ENCODE results near the gene SLC1A5.

The SLC1A5 gene

DNA sequence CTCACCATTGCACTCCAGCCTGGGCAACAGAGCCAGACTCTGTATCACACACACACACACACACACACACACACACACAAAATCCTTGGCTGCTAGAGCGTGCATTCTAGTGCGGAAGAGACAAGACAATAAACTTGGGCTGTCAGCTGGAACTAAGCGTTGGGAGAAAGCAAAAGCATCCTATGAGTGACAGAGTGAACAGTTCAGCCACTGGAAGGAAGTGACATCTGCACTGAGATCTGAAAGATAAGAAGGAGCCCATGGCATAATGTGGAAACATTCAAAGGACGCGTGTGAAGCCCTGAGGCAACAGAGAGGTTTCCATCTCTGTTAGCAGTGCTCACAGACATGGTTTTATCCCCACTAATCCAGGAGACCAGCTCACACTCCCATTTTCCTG is 3.5 kb upstream of the SLC1A5 start:
- Histone ChIP-seq H3K36me3 (ENCODE audit: insufficient read depth, low read length) (no peaks in the 10 kb centered on the region), H3K27me3 (ENCODE audit: control insufficient read depth in 1 of 2, insufficient read depth in 2 of 2, low read length in 2 of 2) (no peaks in the 10 kb centered on the region), H3K9me3 (ENCODE audit: low read length) (no peaks in the 10 kb centered on the region), H3K27ac (ENCODE audit: low read depth, low read length) (no peak overlapping the region), H3K9ac (ENCODE audit: low read length) (no peak overlapping the region), H3K4me1 (ENCODE audit: insufficient read depth, low read length) (peaks cover 4% of the 10 kb centered on the region), H3K4me3 (ENCODE audit: low read depth in 1 of 2, low read length in 2 of 2) (no peak overlapping the region)

- Histone ChIP-seq H3K9ac (ENCODE audit: low read length) (no peak overlapping the region), H3K4me3 (ENCODE audit: low read depth in 1 of 2, low read length in 2 of 2) (no peak overlapping the region), H3K27ac (ENCODE audit: low read depth, low read length) (no peak overlapping the region), H3K27me3 (ENCODE audit: control insufficient read depth in 1 of 2, insufficient read depth in 2 of 2, low read length in 2 of 2) (no peaks in the 10 kb centered on the region), H3K9me3 (ENCODE audit: low read length) (no peaks in the 10 kb centered on the region), H3K4me1 (ENCODE audit: insufficient read depth, low read length) (peaks cover 22% of the 10 kb centered on the region), H3K36me3 (ENCODE audit: insufficient read depth, low read length) (no peaks in the 10 kb centered on the region)
Measured at GRCh38 chr19:46789371-46789770, 977 bp upstream of the SLC1A5 start.

- H3K9ac ChIP-seq (ENCODE audit: low read length) = no peak overlapping the region
- H3K27me3 ChIP-seq (ENCODE audit: control insufficient read depth in 1 of 2, insufficient read depth in 2 of 2, low read length in 2 of 2) = no peaks in the 10 kb centered on the region
- H3K4me3 ChIP-seq (ENCODE audit: low read depth in 1 of 2, low read length in 2 of 2) = no peak overlapping the region
- H3K9me3 ChIP-seq (ENCODE audit: low read length) = no peaks in the 10 kb centered on the region
- no peak overlapping the region for H3K27ac ChIP-seq (ENCODE audit: low read depth, low read length)
- H3K4me1 ChIP-seq (ENCODE audit: insufficient read depth, low read length) = peaks cover 26% of the 10 kb centered on the region
- no peaks in the 10 kb centered on the region for H3K36me3 ChIP-seq (ENCODE audit: insufficient read depth, low read length)
Measured at GRCh38 chr19:46788968-46789338, 559 bp upstream of the SLC1A5 start.

DNA sequence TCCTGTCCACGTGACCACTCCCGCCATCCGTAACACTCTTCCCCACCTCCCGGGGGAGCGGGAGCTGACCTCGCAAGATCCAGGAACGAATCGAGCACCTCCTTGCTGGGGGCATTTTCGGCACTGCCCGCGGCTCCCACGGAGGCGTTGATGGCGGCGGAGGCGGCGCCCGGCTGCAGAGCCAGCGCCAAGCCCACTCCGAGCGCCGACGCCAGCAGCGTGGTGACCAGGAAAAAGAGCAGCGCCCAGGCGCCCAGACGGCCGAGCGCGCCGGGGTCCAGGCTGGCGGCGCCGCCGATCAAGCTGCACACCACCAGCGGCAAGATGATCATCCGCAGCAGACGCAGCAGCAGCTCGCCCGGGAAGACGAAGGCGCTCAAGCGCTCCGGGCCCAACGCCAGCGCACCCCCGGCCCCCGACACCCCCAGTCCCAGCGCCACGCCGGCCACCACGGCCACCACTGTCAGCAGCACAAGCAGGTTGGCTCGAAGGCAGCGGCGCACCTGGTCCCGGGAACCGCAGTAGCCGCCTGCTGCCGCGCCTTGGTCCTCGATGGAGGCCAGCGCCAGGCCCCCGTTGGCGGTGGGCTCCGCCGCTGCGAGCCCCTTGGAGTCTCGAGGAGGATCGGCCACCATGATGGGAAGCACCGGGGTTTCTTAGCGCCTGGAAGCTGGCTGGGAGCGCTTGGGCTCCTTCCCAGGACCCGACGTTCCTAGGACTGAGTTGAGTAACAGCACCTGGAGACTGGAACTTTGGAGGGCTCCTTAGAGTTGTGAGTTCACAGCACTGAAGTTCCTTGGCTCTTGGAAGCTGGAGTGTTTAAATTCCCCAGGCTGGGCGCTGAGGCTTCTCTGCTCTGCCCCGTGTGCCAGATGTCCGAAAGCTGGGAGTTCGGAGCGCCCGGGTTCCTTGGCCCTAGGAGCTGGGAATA is 798 bp downstream of the SLC1A5 start:
- H3K9ac ChIP-seq (ENCODE audit: low read length) = peak overlapping the region; percentile 51
- H3K4me1 ChIP-seq (ENCODE audit: insufficient read depth, low read length) = peaks cover 29% of the 10 kb centered on the region

GRCh38 chr19:46787040-46787330 is 1.4 kb downstream of the SLC1A5 start:
- peaks cover 7% of the 10 kb centered on the region for H3K36me3 ChIP-seq (ENCODE audit: insufficient read depth, low read length)
- H3K9me3 ChIP-seq (ENCODE audit: low read length) = no peaks in the 10 kb centered on the region
- peak overlapping the region; percentile 75 to 79 for H3K4me3 ChIP-seq (ENCODE audit: low read depth in 1 of 2, low read length in 2 of 2)
- peak overlapping the region; percentile 18 for H3K27ac ChIP-seq (ENCODE audit: low read depth, low read length)
- peak overlapping the region; percentile 51 for H3K9ac ChIP-seq (ENCODE audit: low read length)
- no peaks in the 10 kb centered on the region for H3K27me3 ChIP-seq (ENCODE audit: control insufficient read depth in 1 of 2, insufficient read depth in 2 of 2, low read length in 2 of 2)
- peaks cover 29% of the 10 kb centered on the region for H3K4me1 ChIP-seq (ENCODE audit: insufficient read depth, low read length)

More for the DNA sequence above, 798 bp downstream of the SLC1A5 start:
- Histone ChIP-seq H3K27me3 (ENCODE audit: control insufficient read depth in 1 of 2, insufficient read depth in 2 of 2, low read length in 2 of 2) (no peaks in the 10 kb centered on the region), H3K36me3 (ENCODE audit: insufficient read depth, low read length) (peaks cover 4% of the 10 kb centered on the region), H3K4me3 (ENCODE audit: low read depth in 1 of 2, low read length in 2 of 2) (peak overlapping the region; percentile 75 to 79), H3K27ac (ENCODE audit: low read depth, low read length) (peak overlapping the region; percentile 59), H3K9me3 (ENCODE audit: low read length) (no peaks in the 10 kb centered on the region)

GRCh38 chr19:46786236-46787039 is 2.0 kb downstream of the SLC1A5 start:
- Histone ChIP-seq H3K9ac (ENCODE audit: low read length) (peak overlapping the region; percentile 51), H3K27me3 (ENCODE audit: control insufficient read depth in 1 of 2, insufficient read depth in 2 of 2, low read length in 2 of 2) (no peaks in the 10 kb centered on the region), H3K27ac (ENCODE audit: low read depth, low read length) (peak overlapping the region; percentile 18), H3K9me3 (ENCODE audit: low read length) (no peaks in the 10 kb centered on the region), H3K36me3 (ENCODE audit: insufficient read depth, low read length) (peaks cover 12% of the 10 kb centered on the region), H3K4me1 (ENCODE audit: insufficient read depth, low read length) (peaks cover 29% of the 10 kb centered on the region), H3K4me3 (ENCODE audit: low read depth in 1 of 2, low read length in 2 of 2) (peak overlapping the region; percentile 75 to 79)

GRCh38 chr19:46785980-46786235 is 2.5 kb downstream of the SLC1A5 start:
- no peaks in the 10 kb centered on the region for H3K9me3 ChIP-seq (ENCODE audit: low read length)
- no peak overlapping the region for H3K9ac ChIP-seq (ENCODE audit: low read length)
- peaks cover 29% of the 10 kb centered on the region for H3K4me1 ChIP-seq (ENCODE audit: insufficient read depth, low read length)
- H3K27me3 ChIP-seq (ENCODE audit: control insufficient read depth in 1 of 2, insufficient read depth in 2 of 2, low read length in 2 of 2) = no peaks in the 10 kb centered on the region
- H3K36me3 ChIP-seq (ENCODE audit: insufficient read depth, low read length) = peaks cover 12% of the 10 kb centered on the region
- peak overlapping the region; percentile 18 for H3K27ac ChIP-seq (ENCODE audit: low read depth, low read length)
- H3K4me3 ChIP-seq (ENCODE audit: low read depth in 1 of 2, low read length in 2 of 2) = peak overlapping the region in 1 of 2 donors; percentile 79

- H3K36me3 ChIP-seq (ENCODE audit: insufficient read depth, low read length) = peaks cover 12% of the 10 kb centered on the region
- H3K27me3 ChIP-seq (ENCODE audit: control insufficient read depth in 1 of 2, insufficient read depth in 2 of 2, low read length in 2 of 2) = no peaks in the 10 kb centered on the region
- no peak overlapping the region for H3K9ac ChIP-seq (ENCODE audit: low read length)
- peak overlapping the region in 1 of 2 donors; percentile 79 for H3K4me3 ChIP-seq (ENCODE audit: low read depth in 1 of 2, low read length in 2 of 2)
- H3K4me1 ChIP-seq (ENCODE audit: insufficient read depth, low read length) = peaks cover 29% of the 10 kb centered on the region
- H3K9me3 ChIP-seq (ENCODE audit: low read length) = no peaks in the 10 kb centered on the region
- H3K27ac ChIP-seq (ENCODE audit: low read depth, low read length) = no peak overlapping the region
Measured at GRCh38 chr19:46785054-46785979, 3.1 kb downstream of the SLC1A5 start.

DNA sequence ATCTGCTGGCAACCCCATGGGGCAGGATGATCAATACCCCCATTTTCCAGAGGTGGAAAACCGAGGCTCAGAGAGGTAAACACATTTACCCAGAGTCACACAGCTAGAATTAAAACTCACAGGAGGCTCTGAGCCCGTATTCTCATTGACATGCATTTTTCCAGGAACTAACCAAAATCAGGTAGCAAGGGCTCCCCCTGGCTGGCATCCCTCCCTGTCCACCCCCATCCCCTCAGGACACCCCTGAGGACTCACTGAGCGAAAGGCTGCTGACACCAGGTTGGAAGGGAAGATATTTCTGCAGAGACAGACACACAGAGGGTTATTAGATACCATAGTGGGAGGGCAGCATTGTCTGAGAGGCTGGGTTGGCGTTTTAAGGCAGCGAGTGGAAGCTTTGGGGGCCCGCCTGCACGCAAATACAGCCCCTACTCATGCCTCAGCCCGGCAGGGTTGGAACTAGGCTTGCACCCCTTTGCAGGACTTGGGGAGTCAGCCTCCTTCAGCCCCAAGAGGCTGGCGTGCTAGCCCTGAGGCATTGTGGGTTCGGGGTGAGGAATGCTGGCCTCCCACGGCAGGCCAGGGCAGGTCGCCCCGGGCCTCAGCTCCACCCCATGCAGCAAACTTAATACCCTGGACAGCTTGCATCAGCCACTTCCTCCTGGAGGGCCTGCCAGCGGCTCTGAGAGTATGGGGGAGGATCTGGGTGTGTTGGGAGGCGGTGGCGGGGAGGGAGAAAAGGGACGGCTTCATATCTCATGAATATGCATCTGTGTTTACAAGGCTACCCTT is 3.9 kb downstream of the SLC1A5 start:
- H3K9me3 ChIP-seq (ENCODE audit: low read length) = no peaks in the 10 kb centered on the region
- no peaks in the 10 kb centered on the region for H3K27me3 ChIP-seq (ENCODE audit: control insufficient read depth in 1 of 2, insufficient read depth in 2 of 2, low read length in 2 of 2)
- peak overlapping the region in 1 of 2 donors; percentile 32 for H3K4me3 ChIP-seq (ENCODE audit: low read depth in 1 of 2, low read length in 2 of 2)
- H3K9ac ChIP-seq (ENCODE audit: low read length) = no peak overlapping the region
- H3K36me3 ChIP-seq (ENCODE audit: insufficient read depth, low read length) = peaks cover 12% of the 10 kb centered on the region
- no peak overlapping the region for H3K27ac ChIP-seq (ENCODE audit: low read depth, low read length)
- peaks cover 29% of the 10 kb centered on the region for H3K4me1 ChIP-seq (ENCODE audit: insufficient read depth, low read length)

GRCh38 chr19:46783670-46784069 is 4.7 kb downstream of the SLC1A5 start:
- H3K27me3 ChIP-seq (ENCODE audit: control insufficient read depth in 1 of 2, insufficient read depth in 2 of 2, low read length in 2 of 2) = no peaks in the 10 kb centered on the region
- H3K9ac ChIP-seq (ENCODE audit: low read length) = no peak overlapping the region
- no peaks in the 10 kb centered on the region for H3K9me3 ChIP-seq (ENCODE audit: low read length)
- peaks cover 29% of the 10 kb centered on the region for H3K4me1 ChIP-seq (ENCODE audit: insufficient read depth, low read length)
- no peak overlapping the region for H3K27ac ChIP-seq (ENCODE audit: low read depth, low read length)
- H3K4me3 ChIP-seq (ENCODE audit: low read depth in 1 of 2, low read length in 2 of 2) = no peak overlapping the region
- H3K36me3 ChIP-seq (ENCODE audit: insufficient read depth, low read length) = peaks cover 12% of the 10 kb centered on the region
